B cell (primary cell): ENCODE data around the gene MRPS2. TPM values are rescaled to one million over a fixed set of nuclear protein-coding genes. Genes with fewer than 3 reads are reported as not detected.

Experiments
- ATAC-seq: fragments of 200-7000 bp; cut with Tn5 transposase; one replicate; pipeline ENCODE4 v1.10.0; 2021; ENCODE audit warnings: low read depth, mild to moderate bottlenecking, moderate number of reproducible peaks, moderate library complexity
- CTCF ChIA-PET: fragments of 350-600 bp; sonication (Branson Sonifier 250); formaldehyde crosslinking; loops from one replicate; lab custom pipeline; 2021; ENCODE audit warnings: antibody characterized with exemption, inconsistent platforms; lab: Charles Lee
- POLR2A ChIA-PET: fragments of 350-600 bp; sonication (Branson Sonifier 250); formaldehyde crosslinking; loops from one replicate; lab custom pipeline; 2021; ENCODE audit warnings: antibody characterized with exemption; lab: Charles Lee
- DNase-seq: peaks from one replicate; pipeline ENCODE4 v3.0.0; 2013
- H2AFZ ChIP-seq: 2 replicates; pipeline ENCODE4 v1.6.1; 2012; ENCODE audit warnings: mild to moderate bottlenecking, low read depth, low read length; ENCODE audit not compliant: insufficient read depth, poor library complexity, severe bottlenecking
- H3K27ac ChIP-seq, 2 donors: 1 replicate in 1 of 2; 2 replicates in 1 of 2; pipeline ENCODE4 v1.5.1; 2012 to 2013; ENCODE audit warnings: low read length in 2 of 2, mild to moderate bottlenecking in 2 of 2, moderate library complexity in 1 of 2
- H3K27me3 ChIP-seq, 4 experiments: fragments of 200-600 bp in 1 of 4; sonication (generic) in 1 of 4; replicated peaks in 1 of 4; 1 replicate in 2 of 4; 2 replicates in 2 of 4; pipeline versions ENCODE4 v1.6.1 to v1.7.0; 2013 to 2016; ENCODE audit warnings: low read length in 3 of 4, mild to moderate bottlenecking in 2 of 4, mixed read lengths in 1 of 4, moderate library complexity in 1 of 4; ENCODE audit not compliant: insufficient read depth in 4 of 4, control insufficient read depth in 3 of 4; ENCODE audit errors: control extremely low read depth in 1 of 4
- H3K36me3 ChIP-seq, 2 experiments: replicated peaks in 1 of 2; 1 replicate in 1 of 2; 2 replicates in 1 of 2; pipeline versions ENCODE4 v1.6.1 to v1.7.1; 2013; ENCODE audit warnings: low read length in 1 of 2; ENCODE audit not compliant: insufficient read depth in 2 of 2, control insufficient read depth in 1 of 2; ENCODE audit errors: control extremely low read depth in 1 of 2, extremely low read depth in 1 of 2
- H3K4me1 ChIP-seq, 2 donors: fragments of 200-600 bp in 1 of 2; sonication (generic) in 1 of 2; 1 replicate in 1 of 2; 2 replicates in 1 of 2; pipeline versions ENCODE4 v1.5.1 to v1.6.1; 2013 to 2017; ENCODE audit warnings: low read length in 2 of 2; ENCODE audit not compliant: control insufficient read depth in 2 of 2, insufficient read depth in 2 of 2
- H3K4me2 ChIP-seq: replicated peaks from 2 replicates; pipeline ENCODE3; 2012; ENCODE audit warnings: mild to moderate bottlenecking, low read depth, low read length; ENCODE audit not compliant: poor library complexity, severe bottlenecking
- H3K4me3 ChIP-seq, 5 experiments: fragments of 200-600 bp in 1 of 5; sonication (generic) in 1 of 5; 1 replicate in 3 of 5; 2 replicates in 2 of 5; pipeline versions ENCODE4 v1.5.1 to v1.7.0; 2011 to 2016; ENCODE audit warnings: low read length in 4 of 5, mild to moderate bottlenecking in 4 of 5, low read depth in 2 of 5, control low read depth in 1 of 5, moderate library complexity in 1 of 5; ENCODE audit not compliant: insufficient read depth in 1 of 5; ENCODE audit errors: control extremely low read depth in 1 of 5, extremely low read depth in 1 of 5
- H3K79me2 ChIP-seq: fragments of 200-600 bp; sonication (generic); one replicate; pipeline ENCODE4 v1.6.0; 2016; ENCODE audit warnings: low read length; ENCODE audit not compliant: control insufficient read depth, insufficient read depth
- H3K9ac ChIP-seq: fragments of 200-600 bp; sonication (generic); 2 replicates; pipeline ENCODE4 v1.6.1; 2017; ENCODE audit warnings: mild to moderate bottlenecking, low read length, moderate library complexity
- H3K9me3 ChIP-seq, 3 donors: one replicate each; pipeline versions ENCODE4 v1.6.1 to v1.7.1; 2013; ENCODE audit warnings: low read length in 2 of 3; ENCODE audit not compliant: control insufficient read depth in 2 of 3, insufficient read depth in 1 of 3; ENCODE audit errors: control extremely low read depth in 1 of 3
- H4K20me1 ChIP-seq: 2 replicates; pipeline ENCODE4 v1.6.0; 2012; ENCODE audit warnings: mild to moderate bottlenecking, low read length; ENCODE audit not compliant: insufficient read depth, control insufficient read depth, poor library complexity, severe bottlenecking
- H3K27ac Mint-ChIP-seq: one replicate; pipeline ENCODE4 v1.8.0; 2021; ENCODE audit warnings: mixed read lengths
- H3K27me3 Mint-ChIP-seq: one replicate; pipeline ENCODE4 v1.8.0; 2021; ENCODE audit warnings: mixed read lengths
- H3K4me1 Mint-ChIP-seq: one replicate; pipeline ENCODE4 v1.8.0; 2021; ENCODE audit warnings: mixed read lengths
- H3K4me3 Mint-ChIP-seq: one replicate; pipeline ENCODE4 v1.8.0; 2021; ENCODE audit warnings: mixed read lengths
- H3K9me3 Mint-ChIP-seq: one replicate; pipeline ENCODE4 v1.8.0; 2022; ENCODE audit warnings: mixed read lengths; ENCODE audit not compliant: insufficient read depth
- EZH2 ChIP-seq: IDR thresholded peaks from 2 replicates; pipeline ENCODE4 v1.6.1; 2012; ENCODE audit warnings: borderline replicate concordance, low read depth, mild to moderate bottlenecking, moderate library complexity, low read length; ENCODE audit not compliant: insufficient read depth, poor library complexity, severe bottlenecking
- WGBS: methylation state at CpG from one replicate; pipeline ENCODE4 v1.1.5; 2013; ENCODE audit warnings: missing lambda C conversion rate; ENCODE audit not compliant: insufficient coverage; 5-methylcytosine and 5-hydroxymethylcytosine counted together
- intact Hi-C: fragments of 100-400 bp; cut with micrococcal nuclease; formaldehyde crosslinking; loops from one replicate; pipeline ENCODE4 v1.10.0; 2022
- polyA plus RNA-seq: library from polyadenylated mRNA; depleted of rRNA; stranded (reverse); fragments of >200 nt; gene quantifications from 2 replicates; pipeline ENCODE4 v1.2.3, GENCODE V29; 2012
- total RNA-seq, 2 donors: library from RNA; stranded (reverse); fragments of 120-200 nt in 1 of 2; gene quantifications; 1 replicate in 1 of 2; 2 replicates in 1 of 2; pipeline versions ENCODE4 v1.2.3 to v1.2.4, GENCODE V29; 2013 to 2022
- TF ChIP-seq, protein P1 (sequence below): fragments of 200-600 bp; IDR thresholded peaks from one replicate; pipeline ENCODE4 v1.8.0; 2022; ENCODE audit warnings: antibody characterized with exemption, mild to moderate bottlenecking

The MRPS2 gene
- total and polyA plus RNA-seq, 2 donors (not counting 1 experiment from before 2014, with no cell fraction given), result 26.7 to 55.1 TPM

DNA sequence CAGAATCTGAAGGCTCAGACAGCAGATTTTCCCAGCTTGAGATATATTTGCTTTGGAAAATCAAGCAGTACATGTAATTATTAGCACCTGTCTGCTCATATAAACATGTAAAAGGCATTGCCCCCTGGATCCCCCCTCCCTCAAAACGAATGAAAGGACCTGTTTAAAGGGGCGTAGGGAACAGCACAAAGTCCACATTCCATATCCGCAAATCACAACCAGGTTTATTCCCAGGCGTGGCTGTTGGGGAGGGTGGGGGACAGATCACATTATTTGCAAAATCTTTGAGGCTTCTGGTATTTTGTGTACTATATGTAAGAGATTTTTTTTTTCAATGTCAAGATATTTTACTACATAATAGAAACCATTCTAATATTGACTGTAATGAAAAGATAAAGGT is 8.7 kb upstream of the MRPS2 start:
- ATAC-seq, result no peak
- H3K4me1 Mint-ChIP-seq, result no peaks in the 10 kb centered on the region
- no peaks in the 10 kb centered on the region for H3K79me2 ChIP-seq
- intact Hi-C loops, result no loop called here
- no peak overlapping the region for H3K27ac ChIP-seq
- POLR2A ChIA-PET, result no interaction called here
- H3K27ac Mint-ChIP-seq, result no peak overlapping the region
- no peak overlapping the region for H3K4me2 ChIP-seq
- DNase-seq, result no peak
- H3K9me3 Mint-ChIP-seq, result no peaks in the 10 kb centered on the region
- CTCF ChIA-PET, result interaction anchor here (2.2 kb wide), 1 partner anchor 13 kb away, joined by 7 read pairs; no protein-coding TSS in a partner anchor
- H2AFZ ChIP-seq, result no peak overlapping the region
- H3K4me3 ChIP-seq, result no peak overlapping the region
- H3K36me3 ChIP-seq, result no peaks in the 10 kb centered on the region
- no peak overlapping the region for H3K4me3 Mint-ChIP-seq
- H3K4me1 ChIP-seq, result no peaks in the 10 kb centered on the region
- H3K27me3 ChIP-seq, result no peaks in the 10 kb centered on the region
- WGBS, result no CpG with 5 or more reads among the region's 4 CpGs
- TF ChIP-seq, protein P1, sequence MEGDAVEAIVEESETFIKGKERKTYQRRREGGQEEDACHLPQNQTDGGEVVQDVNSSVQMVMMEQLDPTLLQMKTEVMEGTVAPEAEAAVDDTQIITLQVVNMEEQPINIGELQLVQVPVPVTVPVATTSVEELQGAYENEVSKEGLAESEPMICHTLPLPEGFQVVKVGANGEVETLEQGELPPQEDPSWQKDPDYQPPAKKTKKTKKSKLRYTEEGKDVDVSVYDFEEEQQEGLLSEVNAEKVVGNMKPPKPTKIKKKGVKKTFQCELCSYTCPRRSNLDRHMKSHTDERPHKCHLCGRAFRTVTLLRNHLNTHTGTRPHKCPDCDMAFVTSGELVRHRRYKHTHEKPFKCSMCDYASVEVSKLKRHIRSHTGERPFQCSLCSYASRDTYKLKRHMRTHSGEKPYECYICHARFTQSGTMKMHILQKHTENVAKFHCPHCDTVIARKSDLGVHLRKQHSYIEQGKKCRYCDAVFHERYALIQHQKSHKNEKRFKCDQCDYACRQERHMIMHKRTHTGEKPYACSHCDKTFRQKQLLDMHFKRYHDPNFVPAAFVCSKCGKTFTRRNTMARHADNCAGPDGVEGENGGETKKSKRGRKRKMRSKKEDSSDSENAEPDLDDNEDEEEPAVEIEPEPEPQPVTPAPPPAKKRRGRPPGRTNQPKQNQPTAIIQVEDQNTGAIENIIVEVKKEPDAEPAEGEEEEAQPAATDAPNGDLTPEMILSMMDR, result no peak
- no peak for TF ChIP-seq EZH2
- no peaks in the 10 kb centered on the region for H4K20me1 ChIP-seq
- H3K27me3 Mint-ChIP-seq, result no peaks in the 10 kb centered on the region
- no peaks in the 10 kb centered on the region for H3K9me3 ChIP-seq
- H3K9ac ChIP-seq, result no peak overlapping the region

DNA sequence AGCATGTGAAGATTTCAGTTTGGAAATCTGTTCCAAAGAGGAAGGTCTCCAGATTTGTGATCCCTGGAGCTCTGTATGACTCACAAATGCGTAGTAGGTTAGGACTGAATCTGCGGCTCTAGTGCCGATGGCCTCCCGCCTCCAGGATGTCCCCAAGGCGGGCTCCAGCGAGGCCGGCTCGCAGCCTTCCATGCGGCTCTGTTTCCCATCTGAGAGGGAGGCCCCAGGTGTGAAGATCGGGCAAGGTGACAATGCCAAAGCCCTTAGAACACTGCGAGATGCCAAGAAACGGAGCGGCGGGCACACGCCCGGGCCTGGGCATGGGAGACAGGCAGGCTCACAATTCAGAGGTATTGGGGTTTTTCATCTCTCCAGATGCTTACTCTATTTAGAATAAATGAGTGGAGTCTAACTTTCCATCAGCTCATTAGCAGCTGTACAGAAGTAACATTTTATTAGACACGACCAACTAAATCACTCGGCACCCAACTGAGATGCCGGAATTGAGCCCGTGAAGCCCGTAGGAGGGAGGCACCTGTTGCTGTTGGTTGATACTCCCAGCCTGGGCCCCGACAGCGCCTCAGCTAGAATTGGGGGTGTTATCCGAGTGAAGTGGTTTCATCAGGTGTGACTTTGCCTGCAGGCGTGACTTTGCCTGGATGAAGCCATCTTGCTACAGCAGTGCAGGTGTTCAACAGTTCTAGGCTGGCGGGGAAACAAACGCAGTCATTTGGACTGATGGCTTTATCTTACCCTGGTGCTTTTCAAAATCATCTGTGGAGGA is 7.4 kb upstream of the MRPS2 start:
- H3K4me2 ChIP-seq, result no peak overlapping the region
- H3K27me3 ChIP-seq, result peaks cover 0 to 5% (median 0%) of the 10 kb centered on the region in 4 experiments
- ATAC-seq (no peak), DNase-seq (no peak)
- no peaks in the 10 kb centered on the region for H3K4me1 ChIP-seq
- H3K36me3 ChIP-seq, result no peaks in the 10 kb centered on the region
- H3K9me3 ChIP-seq, result no peaks in the 10 kb centered on the region
- no peaks in the 10 kb centered on the region for H3K9me3 Mint-ChIP-seq
- H3K27me3 Mint-ChIP-seq, result no peaks in the 10 kb centered on the region
- ChIA-PET POLR2A (no interaction called here), CTCF (interaction anchor here (2.2 kb wide), 1 partner anchor 11 kb away, joined by 6 read pairs; no protein-coding TSS in a partner anchor)
- H3K27ac Mint-ChIP-seq, result no peak overlapping the region
- no peaks in the 10 kb centered on the region for H3K4me1 Mint-ChIP-seq
- no peaks in the 10 kb centered on the region for H4K20me1 ChIP-seq
- intact Hi-C loops, result no loop called here
- no peaks in the 10 kb centered on the region for H3K79me2 ChIP-seq
- WGBS, result 98% methylated on average over 25 of the region's 27 CpGs
- H2AFZ ChIP-seq, result no peak overlapping the region
- H3K4me3 Mint-ChIP-seq, result no peak overlapping the region
- no peak overlapping the region for H3K27ac ChIP-seq
- no peak overlapping the region for H3K9ac ChIP-seq
- no peak overlapping the region for H3K4me3 ChIP-seq
- TF ChIP-seq EZH2, result no peak
- TF ChIP-seq, protein P1, result no peak
